ENCODE data around the gene SPHK1.

The SPHK1 gene

DNA sequence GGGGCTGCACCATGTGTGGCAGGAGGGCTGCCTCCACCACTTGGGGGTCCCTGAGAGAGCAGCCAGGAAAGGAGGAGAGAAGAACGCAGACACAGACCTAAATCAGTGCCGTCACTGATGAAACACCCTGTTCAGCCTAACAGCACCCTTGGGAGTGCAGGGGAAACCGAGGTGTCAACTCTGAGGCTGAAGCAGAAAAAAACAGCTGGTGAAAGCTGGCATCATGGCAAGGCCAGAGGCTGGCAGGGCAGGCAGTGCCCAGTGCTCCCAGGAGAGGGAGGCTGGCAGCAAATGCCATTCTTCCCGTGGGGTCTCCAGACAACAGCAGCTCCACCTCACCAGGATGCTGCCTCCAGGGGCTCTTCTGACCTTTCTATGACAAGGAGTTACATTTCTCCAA lies 23.1 kb downstream of the SPHK1 start:
- DNase-seq (ENCODE audit: low read depth in 2 of 2): no peak

DNA sequence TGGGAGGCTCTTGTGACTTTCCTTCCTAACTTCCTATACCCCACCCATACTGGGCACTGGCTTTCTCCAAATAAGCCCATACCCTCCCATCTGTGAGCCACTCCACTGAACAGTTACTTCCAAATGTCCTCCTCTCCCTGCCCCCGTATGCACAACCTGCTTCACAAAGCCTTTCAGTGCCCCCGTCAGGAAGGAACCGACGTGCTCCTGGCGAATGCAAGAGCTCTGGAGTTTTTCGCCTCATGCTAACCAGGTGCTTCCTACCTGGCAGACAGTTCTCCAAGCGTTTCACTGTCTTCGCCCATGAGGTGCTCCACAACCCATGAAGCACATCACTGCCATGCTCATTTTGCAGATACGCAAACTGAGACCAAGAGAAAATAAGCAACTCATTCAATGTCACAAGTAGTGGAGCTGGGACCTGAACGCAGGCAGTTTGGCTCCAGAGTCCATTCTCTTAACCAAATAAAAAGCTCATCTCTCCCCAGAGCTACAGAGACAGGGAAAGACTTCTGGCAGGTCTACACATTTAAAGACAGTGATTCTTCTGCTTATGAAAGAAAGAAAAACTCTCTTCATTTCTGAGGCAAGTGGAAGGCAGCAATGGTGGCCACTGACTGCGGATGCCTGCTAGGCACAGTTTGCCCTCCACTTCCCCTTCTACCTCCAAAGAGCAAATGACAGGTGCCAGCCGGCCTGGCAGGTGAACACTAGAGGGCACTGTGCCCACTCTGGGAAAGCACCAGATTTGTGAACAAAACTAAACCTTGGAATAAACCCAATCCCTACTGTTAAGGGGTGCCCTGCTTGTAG lies 23.8 kb downstream of the SPHK1 start:
- peak in 1 of 2 experiments; percentile 60 for DNase-seq (ENCODE audit: low read depth in 2 of 2)

DNA sequence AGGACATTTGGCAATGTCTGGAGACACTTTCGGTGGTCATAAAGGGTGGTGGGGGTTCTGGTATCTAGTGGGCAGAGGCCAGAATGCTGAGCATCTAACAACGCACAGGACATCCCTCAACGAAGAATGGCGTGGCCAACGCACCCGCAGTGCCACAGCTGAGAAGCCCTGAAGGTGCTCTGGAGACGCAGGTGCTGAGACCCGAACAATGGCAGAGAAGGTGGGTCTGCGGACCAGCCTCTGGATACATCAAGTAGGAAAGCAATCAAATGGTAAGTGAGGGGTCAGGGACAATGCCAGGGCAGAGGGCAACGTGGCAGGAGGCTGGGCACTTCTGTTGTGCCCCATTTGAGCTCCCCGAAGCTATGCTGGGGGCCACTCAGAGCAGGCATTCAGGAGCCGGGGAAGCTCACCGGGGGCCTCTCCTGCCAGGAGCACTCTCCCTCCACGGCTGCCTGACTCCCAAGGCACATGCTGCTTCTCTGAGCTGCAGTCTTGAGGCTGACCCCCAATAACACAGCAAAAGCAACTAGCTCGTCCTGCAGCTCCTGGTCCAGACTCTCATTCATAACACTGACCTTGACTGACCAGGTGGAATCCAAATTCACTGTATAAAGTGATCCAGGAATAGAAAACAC lies 26.0 kb downstream of the SPHK1 start:
- no peak for DNase-seq (ENCODE audit: low read depth in 2 of 2)

DNA sequence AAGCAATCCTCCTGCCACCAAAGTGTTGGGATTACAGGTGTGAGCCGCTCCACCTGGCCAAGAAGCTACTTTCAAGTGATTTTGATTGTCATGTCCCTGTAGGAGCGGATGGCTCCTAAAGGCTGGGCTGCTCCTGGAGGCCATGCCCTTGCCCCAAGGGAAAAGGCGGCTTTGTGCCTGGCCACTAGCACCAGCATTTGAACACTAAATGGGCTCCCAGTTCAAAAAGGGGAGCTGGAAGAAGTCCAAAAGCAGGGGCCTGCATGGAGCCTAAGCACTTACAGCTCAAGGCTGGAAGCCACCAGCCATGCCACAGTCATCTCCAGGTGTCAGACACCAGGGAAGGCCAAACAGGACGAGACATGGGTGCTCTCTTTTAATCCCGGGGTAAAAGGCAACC lies 26.8 kb downstream of the SPHK1 start:
- DNase-seq (ENCODE audit: low read depth in 2 of 2): no peak

DNA sequence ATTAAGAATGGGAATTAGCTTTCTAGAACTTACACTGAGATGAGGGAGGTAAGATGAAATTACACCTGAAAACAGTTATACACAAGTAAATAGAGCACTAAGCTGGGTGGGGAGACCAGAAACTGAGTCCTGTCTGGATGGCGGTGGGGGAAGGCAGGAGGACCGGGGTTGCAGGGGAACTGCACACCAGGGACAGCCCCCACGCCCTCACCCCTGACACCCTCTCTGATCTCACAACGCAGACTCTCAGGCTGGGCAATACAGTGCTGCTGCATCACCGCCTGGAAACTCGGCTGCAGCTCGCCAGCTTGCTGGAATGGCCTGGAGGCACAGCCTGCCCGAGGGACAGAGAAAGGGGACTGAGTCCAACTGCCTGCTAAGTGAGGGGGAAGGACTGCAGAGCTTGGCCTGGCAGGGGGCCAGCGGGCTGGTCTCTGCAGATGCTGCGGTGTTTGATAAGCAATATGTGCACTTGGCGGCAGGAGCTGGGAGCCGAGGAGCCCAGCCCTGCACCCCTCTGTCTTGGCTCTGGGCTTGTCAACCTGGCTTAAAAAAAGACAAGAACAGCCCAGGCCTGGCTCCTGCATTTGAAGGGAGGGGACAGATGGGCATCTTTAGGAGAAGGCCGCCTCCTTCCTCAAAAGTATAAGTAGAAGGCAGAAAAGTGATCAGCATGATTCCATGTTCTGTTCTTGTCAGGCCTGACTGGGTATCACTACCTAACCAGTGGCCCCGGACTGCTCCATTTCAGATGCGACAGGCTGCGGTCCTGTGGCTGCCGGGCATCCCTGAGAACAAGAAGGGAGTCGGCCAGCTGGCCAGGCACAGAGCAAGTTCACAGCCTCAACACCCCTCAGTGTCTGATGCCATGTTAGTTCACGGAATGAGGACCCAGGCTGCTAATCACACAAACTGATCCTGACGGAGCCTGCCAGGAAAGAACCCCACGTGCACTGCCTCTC lies 30.2 kb downstream of the SPHK1 start:
- no peak for DNase-seq (ENCODE audit: low read depth in 2 of 2)

DNA sequence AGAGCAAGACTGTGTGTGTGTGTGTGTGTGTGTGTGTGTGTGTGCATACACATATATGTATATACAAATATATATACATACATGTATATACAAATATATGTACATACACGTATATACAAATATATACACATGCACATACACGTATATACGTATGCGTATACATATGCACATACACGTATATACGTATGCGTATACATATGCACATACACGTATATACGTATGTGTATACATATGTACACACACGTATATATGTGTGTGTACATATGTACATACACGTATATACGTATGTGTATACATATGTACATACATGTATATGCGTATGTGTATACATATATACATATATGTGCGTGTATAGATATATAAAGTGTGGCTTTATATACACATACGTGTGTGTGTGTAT lies 31.4 kb downstream of the SPHK1 start:
- no peak for DNase-seq (ENCODE audit: low read depth in 2 of 2)

DNA sequence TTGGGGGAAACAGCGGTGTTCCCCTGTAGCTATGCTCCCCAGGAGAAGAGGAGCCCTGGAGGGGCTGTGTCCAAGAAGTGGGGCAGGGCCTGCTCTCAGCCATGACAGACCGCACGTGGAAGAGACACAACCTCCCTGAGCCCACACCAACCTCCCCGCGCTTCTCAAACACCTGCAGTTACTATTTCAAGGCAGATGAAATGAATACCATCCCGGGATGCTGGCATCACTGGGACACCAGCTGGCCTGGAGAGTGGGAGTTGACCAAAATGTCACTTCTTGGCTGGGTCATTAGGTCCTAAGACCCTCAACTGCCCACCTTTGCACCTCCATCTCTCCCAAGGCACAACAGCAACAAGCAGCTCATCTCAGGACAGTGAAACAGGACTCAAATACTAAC lies 32.0 kb downstream of the SPHK1 start:
- DNase-seq (ENCODE audit: low read depth in 2 of 2): no peak

DNA sequence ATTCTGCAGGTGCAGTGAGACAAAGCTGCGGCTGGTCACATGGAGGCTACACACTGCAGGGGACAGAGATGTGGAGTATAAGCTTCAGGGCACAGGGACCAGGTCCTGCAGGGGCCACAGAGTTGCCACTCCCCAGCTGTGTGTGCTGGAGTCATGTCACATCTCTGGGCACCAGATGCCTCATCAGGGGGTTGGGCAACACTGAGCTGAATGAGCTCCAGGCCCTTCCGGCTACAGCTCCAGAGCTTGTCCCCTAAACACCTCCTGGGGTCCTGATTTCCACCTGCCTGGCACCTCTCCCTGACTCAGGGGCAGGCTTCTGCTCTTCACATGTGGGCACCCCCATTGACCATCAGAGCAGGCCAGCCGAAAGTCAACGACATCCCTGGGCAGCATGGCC lies 32.5 kb downstream of the SPHK1 start:
- DNase-seq (ENCODE audit: low read depth in 2 of 2): no peak

DNA sequence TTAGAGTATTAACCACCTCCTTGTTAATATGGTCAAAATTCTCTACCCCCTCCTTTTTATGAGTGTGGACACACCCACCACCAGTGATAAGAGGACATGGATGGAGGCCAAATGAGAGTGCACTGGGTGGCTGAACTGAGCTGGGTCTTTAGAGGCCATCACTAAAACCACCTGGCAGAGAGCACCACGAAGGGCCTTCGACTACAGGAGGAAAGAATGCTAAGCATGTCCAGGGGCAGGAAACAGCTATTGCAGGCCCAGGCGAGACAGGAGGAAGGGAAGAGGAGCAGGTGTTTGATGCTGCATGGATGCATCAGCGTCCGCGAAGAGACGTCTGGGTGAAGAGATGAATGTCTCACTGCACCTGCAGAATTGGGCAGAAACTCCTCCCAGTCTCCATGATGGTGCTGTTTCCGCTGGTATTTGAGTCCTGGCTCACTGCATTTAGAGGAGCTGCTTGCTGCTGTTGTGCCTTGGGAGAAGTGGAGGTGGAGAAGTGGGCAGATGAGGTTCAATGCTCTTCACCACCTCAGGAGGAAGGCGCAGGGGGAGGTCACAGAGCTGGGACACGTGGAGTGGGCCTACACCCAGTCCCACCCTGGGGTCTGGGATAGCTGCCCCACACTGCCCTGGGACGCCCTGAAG lies 33.2 kb downstream of the SPHK1 start:
- DNase-seq (ENCODE audit: low read depth in 2 of 2): no peak

DNA sequence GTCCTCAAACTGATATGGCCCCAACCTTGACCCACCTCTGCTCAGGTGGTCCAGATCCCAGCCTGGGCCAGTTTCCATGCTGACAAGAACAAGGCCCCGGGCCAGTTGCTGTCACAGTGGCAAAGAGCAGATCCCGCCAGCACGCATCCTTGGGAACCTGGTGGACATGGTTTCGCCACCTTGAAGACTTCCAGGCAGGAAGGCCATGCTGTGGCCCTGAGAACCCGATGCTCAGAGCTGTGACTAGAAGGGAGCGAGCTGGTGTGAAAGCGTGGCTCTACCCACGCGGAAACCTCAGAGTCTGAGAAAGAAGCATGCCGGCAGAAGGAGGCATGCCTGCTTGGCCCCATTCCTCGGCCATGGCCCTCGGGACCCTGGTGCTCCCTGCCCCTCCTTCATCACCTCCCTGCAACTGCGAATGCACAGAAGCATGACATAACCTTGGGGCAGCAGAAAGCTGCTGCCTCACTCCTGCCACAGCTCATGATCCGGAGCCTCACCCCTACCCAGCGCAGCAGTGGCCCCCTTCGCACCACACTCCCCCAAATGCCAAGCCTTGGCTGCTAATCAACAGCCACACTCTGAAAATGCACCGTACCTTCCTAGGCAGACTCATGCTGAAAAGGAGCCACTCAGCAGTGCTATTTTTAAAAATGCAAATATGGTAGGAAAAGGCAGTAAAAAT lies 35.3 kb downstream of the SPHK1 start:
- no peak for DNase-seq (ENCODE audit: low read depth in 2 of 2)

DNA sequence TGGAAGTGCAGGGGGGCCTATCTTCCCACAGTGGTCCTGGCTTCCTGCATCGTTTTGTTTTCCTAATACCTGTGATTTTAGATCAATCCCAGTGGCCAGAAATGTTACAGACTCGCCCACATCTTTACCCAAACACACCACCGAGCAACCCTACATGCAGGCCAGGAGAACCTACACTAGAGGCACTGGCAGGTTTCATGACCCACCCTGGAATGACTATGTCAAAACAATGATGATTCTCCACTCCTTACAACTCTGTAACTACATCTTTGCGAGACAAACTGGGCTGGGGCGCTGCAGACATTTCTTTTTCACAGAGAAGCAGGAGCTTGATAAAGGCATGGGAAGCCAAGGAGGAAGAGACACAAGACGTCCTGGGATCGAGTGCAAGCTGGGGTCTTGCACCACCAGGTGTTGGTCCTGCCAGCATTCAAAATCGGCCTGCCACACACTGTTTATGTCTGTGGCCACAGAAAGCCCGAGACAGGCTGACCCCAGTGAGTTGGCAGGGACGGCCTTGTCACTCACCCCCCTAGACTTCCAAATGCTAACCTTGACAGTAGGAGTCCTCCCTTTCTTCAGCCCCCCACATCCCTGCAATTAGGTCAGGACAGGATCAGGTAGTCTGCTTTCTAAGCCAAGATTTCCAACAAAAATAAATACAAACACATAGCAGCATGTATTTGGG lies 36.1 kb downstream of the SPHK1 start:
- no peak for DNase-seq (ENCODE audit: low read depth in 2 of 2)

DNA sequence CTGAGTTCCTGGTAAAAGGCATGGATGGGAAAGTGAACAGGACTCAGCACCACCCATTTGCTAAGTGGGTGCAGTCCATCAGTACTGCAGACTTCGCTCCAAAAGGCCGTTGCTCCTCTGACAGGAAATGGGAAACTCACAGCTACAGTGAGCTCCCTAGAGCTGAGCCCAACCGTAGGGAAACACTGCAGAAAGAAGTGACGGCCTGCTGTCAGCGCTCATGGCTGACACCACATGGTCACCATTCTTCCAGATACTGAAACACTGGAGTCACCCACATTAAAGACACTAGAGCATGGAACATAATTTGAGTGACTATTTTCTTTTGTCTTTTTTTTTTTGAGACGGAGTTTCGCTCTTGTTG lies 36.6 kb downstream of the SPHK1 start:
- DNase-seq (ENCODE audit: low read depth in 2 of 2): no peak

DNA sequence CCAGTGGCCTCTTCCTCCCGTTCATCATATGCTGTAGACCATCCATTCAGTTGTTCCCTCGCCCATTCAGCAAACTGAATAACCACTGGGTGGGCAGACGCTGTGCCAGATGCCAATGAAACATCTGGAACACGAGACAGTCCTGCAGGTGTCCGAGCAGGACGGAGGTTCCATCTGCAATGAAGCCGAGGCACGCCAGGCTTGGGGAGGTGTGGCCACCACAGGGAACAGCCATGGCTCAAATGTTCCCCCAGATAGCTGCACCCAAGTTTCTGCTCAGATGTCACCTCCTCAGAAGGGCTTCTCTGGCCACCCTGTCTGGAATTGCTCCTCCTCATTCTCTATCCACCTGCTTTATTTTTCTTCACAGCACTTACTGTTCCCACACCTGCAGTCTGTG lies 38.0 kb downstream of the SPHK1 start:
- DNase-seq (ENCODE audit: low read depth in 2 of 2): no peak

DNA sequence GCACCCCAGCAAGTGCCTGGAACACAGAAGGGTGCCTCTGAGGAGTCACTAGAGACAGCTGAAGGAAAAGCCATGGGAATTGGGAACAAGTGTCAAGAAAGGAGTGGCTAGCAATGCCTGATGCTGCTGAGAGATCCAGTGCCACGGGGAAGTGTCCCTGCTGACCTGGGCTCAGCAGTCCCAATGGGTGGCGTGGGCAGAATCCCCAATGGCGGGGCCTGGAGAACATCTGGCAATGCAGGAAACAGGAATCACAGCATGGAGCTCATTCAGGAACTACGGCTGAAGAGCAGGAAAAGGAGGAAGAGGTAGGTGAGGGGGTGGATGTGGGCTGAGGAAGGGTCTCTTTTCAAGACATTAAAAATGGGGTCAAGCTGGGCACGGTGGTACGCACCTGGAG lies 38.5 kb downstream of the SPHK1 start:
- no peak for DNase-seq (ENCODE audit: low read depth in 2 of 2)

DNA sequence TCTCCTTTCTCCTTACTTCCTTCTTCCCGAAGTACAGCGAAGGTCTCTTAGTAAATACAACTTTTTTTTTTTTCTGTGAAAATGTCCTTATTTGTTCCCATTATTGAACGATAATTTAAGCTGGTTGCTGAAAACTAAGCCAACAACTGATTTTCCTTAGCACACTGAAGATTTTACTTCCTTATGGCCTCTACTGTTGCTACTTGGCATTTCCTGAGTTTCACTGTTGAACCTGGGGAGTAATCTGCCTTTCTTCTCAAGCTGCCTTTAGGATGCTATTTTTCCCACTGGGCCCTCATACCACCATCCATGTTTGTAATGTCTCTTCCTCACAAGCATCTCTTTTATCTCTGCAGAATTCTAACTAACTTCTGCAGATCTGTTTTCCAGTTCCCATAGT lies 42.4 kb downstream of the SPHK1 start:
- DNase-seq (ENCODE audit: low read depth in 2 of 2): no peak

DNA sequence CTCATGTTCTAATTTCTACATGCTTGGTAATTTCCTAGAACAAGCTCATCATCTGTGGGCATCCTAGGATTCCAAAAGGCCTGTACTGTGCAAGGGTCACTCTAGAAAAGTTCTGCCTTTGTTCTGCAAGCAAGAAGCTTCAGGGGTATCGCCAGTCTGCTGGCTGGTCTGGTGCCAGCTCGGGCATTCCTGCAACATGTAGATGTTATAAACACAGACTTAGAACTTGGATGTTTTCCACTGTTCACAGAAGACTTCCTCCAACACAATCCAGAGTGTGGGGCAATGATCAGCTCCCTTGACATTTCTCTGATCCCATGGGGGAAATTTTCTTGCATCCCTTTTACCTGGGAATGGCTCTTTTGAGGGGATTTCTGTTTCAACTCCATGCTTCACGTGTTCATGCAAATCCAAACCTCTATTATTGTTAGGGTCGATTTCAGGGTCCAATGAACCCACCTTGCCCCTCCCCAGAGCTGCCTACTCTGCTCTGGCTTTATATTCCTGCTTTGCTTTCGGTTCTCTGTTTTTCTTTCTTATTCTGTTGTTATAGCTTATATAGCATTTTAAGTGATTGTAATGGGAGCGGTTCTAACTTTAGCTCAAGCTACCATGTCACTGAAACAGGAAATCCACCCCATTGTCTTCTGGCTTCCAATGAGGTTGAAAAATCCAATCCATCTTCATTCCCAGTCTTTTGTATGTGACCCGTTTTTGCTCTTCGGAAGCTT lies 43.3 kb downstream of the SPHK1 start:
- DNase-seq (ENCODE audit: low read depth in 2 of 2): no peak

DNA sequence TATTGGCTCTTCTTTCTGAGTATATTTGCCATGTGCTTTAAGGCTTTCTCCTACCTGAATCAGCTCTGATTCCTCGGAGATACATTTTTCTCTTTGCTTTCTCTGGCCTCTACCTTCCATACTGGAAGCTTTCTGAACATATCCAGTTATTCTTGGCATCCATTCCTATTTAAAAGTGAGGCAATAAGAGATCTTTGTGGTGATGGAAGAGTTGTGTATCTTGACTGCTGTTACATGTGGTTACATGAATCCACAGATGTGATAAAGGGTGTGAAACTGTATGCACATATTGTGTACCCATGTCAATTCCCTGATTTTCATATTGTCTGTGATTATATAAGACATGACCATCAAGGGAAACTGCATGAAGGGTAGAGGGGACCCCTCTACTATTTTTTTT lies 44.1 kb downstream of the SPHK1 start:
- no peak for DNase-seq (ENCODE audit: low read depth in 2 of 2)

DNA sequence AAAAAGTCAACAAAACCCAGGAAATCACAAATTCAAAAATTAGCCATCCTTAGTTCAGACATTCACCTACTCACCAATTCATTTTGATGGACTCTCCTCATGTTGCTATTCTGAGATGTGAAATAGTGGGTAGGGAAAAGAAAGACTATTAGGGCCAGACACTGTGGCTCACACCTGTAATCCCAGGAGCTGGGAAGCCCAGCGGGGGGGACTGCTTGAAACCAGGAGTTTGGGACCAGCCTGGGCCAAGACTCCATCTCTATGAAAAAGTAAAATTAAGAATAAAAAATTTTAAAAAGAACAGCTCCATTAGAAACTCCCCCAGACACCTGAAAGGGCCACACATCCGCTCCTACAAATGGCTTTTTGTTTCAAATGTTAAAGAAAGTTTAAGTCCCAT lies 47.1 kb downstream of the SPHK1 start:
- DNase-seq (ENCODE audit: low read depth in 2 of 2): no peak

DNA sequence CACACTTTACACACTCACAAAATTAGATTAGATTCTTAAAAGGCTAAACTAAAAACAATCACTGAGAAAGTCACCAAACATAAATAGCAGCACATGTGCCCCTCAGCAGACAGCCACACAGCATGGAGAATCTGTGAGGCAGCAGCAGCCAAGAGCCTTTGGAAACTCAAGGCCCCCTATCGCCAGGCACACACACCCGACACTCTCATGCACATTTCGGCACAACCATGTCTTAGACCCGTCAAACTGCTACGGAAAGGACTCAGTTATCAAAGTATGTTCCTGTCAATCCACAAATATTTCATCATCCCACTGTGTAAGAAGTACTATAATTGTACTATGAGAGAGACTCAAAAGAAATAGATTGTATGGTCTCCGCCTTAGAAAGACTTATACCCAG lies 47.6 kb downstream of the SPHK1 start:
- no peak for DNase-seq (ENCODE audit: low read depth in 2 of 2)

DNA sequence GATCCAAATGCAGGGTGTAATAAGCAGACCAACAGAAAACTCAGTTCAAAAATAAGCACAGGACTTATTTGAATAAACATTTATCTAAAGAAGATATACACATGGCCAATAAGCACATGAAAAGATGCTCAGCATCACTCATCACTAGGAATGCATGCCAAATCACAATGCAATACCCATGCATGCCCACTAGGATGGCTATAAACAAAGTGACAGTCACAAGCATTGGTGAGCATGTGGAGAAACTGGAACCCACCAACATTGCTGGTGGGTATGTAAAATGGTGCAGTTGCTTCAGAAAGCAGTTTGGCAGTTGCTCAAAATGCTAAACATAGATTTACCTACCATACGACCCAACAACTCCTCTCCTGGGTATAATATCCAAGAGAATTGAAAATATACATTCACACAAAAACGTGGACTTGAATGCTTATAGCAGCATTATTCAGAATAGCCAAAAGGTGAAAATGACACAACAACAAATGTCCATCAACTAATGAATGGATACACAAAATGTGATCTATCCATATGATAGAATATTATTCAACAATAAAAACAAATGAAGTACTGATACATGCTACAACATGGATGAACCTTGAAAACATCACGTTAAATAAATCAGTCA lies 48.4 kb downstream of the SPHK1 start:
- no peak for DNase-seq (ENCODE audit: low read depth in 2 of 2)

Data from stimulated activated CD4-positive, alpha-beta T cell treated with anti-CD3 and anti-CD28 coated beads, Interleukin-12 subunit alpha, Interleukin-12 subunit beta, amount 100 ng/mL, for 24 hours (primary cell).